NT2/D1 (cell line): ENCODE data around the gene RAD51C.

Experiments used
- DNase-seq: peaks from one replicate; pipeline ENCODE4 v3.0.0-alpha.2; 2011; ENCODE audit warnings: low read depth, low spot score
- H3K27me3 ChIP-seq: 2 replicates; pipeline ENCODE4 v1.6.0; 2011; ENCODE audit warnings: mild to moderate bottlenecking; ENCODE audit not compliant: insufficient read length, insufficient read depth
- H3K36me3 ChIP-seq: 2 replicates; pipeline ENCODE4 v1.6.1; 2011; ENCODE audit warnings: mild to moderate bottlenecking, low read length, mixed read lengths; ENCODE audit not compliant: insufficient read depth, insufficient read length
- H3K4me1 ChIP-seq: 2 replicates; pipeline ENCODE4 v1.5.1; 2011; ENCODE audit not compliant: insufficient read depth, insufficient read length
- H3K4me3 ChIP-seq: 2 replicates; pipeline ENCODE4 v1.5.1; 2011; ENCODE audit warnings: low read depth; ENCODE audit not compliant: insufficient read length
- H3K9ac ChIP-seq: 2 replicates; pipeline ENCODE4 v1.6.0; 2011; ENCODE audit warnings: low read depth; ENCODE audit not compliant: insufficient read length
- H3K9me3 ChIP-seq: 2 replicates; pipeline ENCODE4 v1.5.1; 2011; ENCODE audit warnings: mild to moderate bottlenecking, low read length; ENCODE audit not compliant: insufficient read depth
- SUZ12 ChIP-seq: IDR thresholded peaks from 2 replicates; pipeline ENCODE4 v1.6.1; 2011; ENCODE audit not compliant: insufficient read length, insufficient read depth; ENCODE audit errors: extremely low read depth
- YY1 ChIP-seq: IDR thresholded peaks from 2 replicates; pipeline ENCODE4 v1.6.1; 2011; ENCODE audit not compliant: insufficient read length, insufficient read depth
- ZNF274 ChIP-seq: IDR thresholded peaks from 2 replicates; pipeline ENCODE4 v1.6.1; 2011; ENCODE audit warnings: mild to moderate bottlenecking, low read depth, low read length

The RAD51C gene

DNA sequence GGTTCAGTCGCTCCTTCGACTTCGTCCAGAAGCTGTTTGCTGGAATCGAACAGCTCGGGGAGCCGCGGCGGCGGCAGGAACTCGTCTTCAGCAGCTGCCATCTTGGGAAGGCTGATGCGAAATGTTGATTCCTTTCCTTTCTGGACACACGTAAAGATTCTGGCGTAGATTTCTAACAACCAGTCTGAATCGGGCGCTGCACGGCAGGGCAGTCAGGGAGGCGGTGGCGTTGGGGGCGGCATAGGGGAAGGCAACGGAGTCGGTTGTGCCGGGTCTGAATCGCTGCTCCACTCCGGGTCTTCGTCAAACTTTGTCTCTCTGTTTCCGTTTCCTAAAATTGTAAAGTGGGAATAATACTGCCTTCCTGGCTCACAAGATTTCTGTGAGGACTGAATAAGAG lies 30.9 kb upstream of the RAD51C start:
- no peaks in the 10 kb centered on the region for H3K4me1 ChIP-seq
- no peak overlapping the region for H3K4me3 ChIP-seq
- H3K36me3 ChIP-seq, result no peaks in the 10 kb centered on the region
- H3K9me3 ChIP-seq, result peaks cover 4% of the 10 kb centered on the region; the same call in 1 of the 2 replicates
- DNase-seq, result no peak
- no peaks in the 10 kb centered on the region for H3K27me3 ChIP-seq
- no peak overlapping the region for H3K9ac ChIP-seq
- no peak for TF ChIP-seq YY1
- no peak for TF ChIP-seq ZNF274
- TF ChIP-seq SUZ12, result no peak

- H3K9ac ChIP-seq, result no peak overlapping the region
- H3K4me1 ChIP-seq, result no peaks in the 10 kb centered on the region
- DNase-seq, result no peak
- H3K36me3 ChIP-seq, result no peaks in the 10 kb centered on the region
- H3K27me3 ChIP-seq, result no peaks in the 10 kb centered on the region
- no peak overlapping the region for H3K4me3 ChIP-seq
- no peaks in the 10 kb centered on the region for H3K9me3 ChIP-seq
- TF ChIP-seq ZNF274, result no peak
- TF ChIP-seq YY1, result no peak
- TF ChIP-seq SUZ12, result no peak
These were observed 28.1 kb upstream of the RAD51C start for GRCh38 chr17:58664302-58664701.

GRCh38 chr17:58665946-58666857 lies 26.2 kb upstream of the RAD51C start:
- Histone ChIP-seq H3K4me3 (no peak overlapping the region), H3K9ac (no peak overlapping the region), H3K9me3 (no peaks in the 10 kb centered on the region), H3K36me3 (no peaks in the 10 kb centered on the region), H3K4me1 (no peaks in the 10 kb centered on the region), H3K27me3 (no peaks in the 10 kb centered on the region)
- TF ChIP-seq ZNF274, result no peak
- no peak for TF ChIP-seq SUZ12
- no peak for TF ChIP-seq YY1
- DNase-seq, result no peak

DNA sequence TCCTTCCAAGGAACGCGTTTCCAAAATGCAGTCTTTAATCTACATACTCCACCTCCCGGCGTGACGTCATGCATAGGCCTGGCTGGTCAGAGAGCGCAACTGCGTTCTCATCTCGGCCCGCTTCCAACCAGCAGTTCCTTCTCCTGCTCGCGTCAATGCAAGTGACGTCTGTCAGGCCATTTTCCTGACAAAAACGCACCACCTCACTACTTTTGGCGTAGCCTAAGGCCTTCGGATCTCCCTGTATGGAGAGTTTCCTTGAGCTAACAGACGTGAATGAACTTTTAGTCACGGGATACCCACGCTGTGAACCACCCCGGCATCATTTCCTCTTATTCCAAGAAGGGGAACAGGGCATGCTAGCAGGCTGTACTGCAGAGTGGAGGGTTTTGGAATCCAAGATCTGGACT lies 25.5 kb upstream of the RAD51C start:
- H3K9ac ChIP-seq, result no peak overlapping the region
- no peaks in the 10 kb centered on the region for H3K9me3 ChIP-seq
- H3K4me1 ChIP-seq, result no peaks in the 10 kb centered on the region
- H3K27me3 ChIP-seq, result no peaks in the 10 kb centered on the region
- no peak overlapping the region for H3K4me3 ChIP-seq
- no peak for DNase-seq
- H3K36me3 ChIP-seq, result no peaks in the 10 kb centered on the region
- TF ChIP-seq ZNF274 (no peak), SUZ12 (no peak), YY1 (no peak)

- Histone ChIP-seq H3K4me1 (no peaks in the 10 kb centered on the region), H3K9me3 (no peaks in the 10 kb centered on the region), H3K4me3 (no peak overlapping the region), H3K9ac (no peak overlapping the region), H3K27me3 (no peaks in the 10 kb centered on the region), H3K36me3 (no peaks in the 10 kb centered on the region)
- TF ChIP-seq SUZ12 (no peak), YY1 (no peak), ZNF274 (no peak)
- no peak for DNase-seq
These were observed 24.3 kb upstream of the RAD51C start for GRCh38 chr17:58667934-58668597.

DNA sequence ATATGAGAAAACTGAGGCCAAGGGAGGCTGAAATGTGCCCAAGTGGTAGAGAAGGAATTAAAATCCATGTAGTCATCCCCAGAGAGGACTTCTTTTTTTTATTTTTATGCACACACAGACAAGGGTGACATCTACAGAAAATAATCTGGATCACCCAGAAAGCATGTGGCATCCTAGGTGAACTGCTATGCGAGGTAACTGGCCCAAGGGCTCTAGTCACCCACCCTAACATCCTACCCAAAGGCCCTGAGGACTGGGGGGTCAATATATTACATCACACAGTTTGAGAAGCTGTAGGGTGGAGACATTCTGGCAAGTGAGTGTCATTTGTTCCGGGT lies 23.8 kb upstream of the RAD51C start:
- no peak overlapping the region for H3K9ac ChIP-seq
- H3K4me1 ChIP-seq, result no peaks in the 10 kb centered on the region
- no peak overlapping the region for H3K4me3 ChIP-seq
- no peaks in the 10 kb centered on the region for H3K9me3 ChIP-seq
- H3K36me3 ChIP-seq, result no peaks in the 10 kb centered on the region
- no peak for DNase-seq
- no peaks in the 10 kb centered on the region for H3K27me3 ChIP-seq
- no peak for TF ChIP-seq YY1
- no peak for TF ChIP-seq SUZ12
- no peak for TF ChIP-seq ZNF274

DNA sequence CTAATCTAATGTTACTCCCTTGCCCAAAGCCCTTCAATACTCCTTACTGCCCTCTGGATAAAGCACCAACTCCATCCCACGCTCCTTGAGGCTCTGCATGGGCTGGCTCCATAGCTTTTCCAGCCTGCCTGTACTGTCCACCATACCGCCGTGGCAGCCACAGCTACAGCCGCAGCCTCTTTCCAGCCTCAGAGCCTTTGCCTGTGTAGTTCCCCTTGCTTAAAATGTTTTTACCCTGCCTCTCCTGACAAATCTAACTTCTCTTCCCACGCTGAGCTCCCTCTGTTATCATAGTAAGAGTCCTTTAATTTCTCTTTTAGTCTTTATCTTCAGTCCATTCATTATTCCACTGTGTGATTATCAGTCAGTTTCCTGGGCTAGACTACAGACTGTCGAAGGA lies 22.5 kb upstream of the RAD51C start:
- no peaks in the 10 kb centered on the region for H3K4me1 ChIP-seq
- H3K27me3 ChIP-seq, result no peaks in the 10 kb centered on the region
- no peak for DNase-seq
- no peak for TF ChIP-seq YY1
- no peak for TF ChIP-seq SUZ12
- no peaks in the 10 kb centered on the region for H3K36me3 ChIP-seq
- H3K9ac ChIP-seq, result no peak overlapping the region
- no peaks in the 10 kb centered on the region for H3K9me3 ChIP-seq
- no peak overlapping the region for H3K4me3 ChIP-seq
